COLO668 (cell line): Measurements from ENCODE around the gene MTHFD2.
"Not testable (repeated sequence)": the region's sequence is repeated elsewhere in the genome, so short reads cannot be mapped to it uniquely, and the experiment has no call there.

Experiments
- DNase-seq: peaks from one replicate; lab custom pipeline; 2025; ENCODE audit not compliant: unreplicated experiment; lab: John Stamatoyannopoulos, UW

Gene MTHFD2

DNA sequence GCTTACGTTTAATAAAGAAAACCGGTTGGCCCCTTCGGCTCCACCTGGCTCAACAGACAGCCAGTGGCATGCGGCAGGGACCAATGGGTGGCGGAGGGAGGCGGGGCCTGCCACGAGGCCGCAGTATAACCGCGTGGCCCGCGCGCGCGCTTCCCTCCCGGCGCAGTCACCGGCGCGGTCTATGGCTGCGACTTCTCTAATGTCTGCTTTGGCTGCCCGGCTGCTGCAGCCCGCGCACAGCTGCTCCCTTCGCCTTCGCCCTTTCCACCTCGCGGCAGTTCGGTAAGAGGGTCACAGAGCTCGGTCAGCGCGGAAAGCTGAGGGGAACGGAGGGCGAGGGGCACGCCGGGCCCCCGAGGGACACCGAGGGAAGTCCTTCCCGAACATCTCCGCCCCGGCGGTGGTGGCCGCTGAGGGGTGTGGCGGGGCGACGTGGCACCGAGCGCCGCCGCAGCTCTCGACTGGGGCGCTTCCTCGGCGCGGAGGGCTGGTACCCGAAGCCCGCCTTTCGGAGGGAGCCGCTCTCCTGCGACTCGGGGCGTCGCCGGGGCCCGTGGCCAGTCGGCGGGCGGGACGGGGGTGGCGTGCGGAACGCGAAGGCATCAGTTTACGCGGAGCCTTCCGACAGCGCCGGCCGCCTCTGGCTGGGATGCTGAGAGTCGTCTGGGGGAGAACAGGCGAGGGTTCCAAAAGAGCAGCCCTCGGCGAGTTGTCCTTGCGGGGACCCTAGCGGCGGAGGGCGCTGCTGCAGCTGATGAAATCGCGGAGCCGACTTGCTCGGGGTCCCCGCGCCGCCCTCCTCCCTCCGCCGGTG is at the start of gene MTHFD2:
MTHFD2 (plus strand) TSS at position 155 of the 814 bp plus-strand sequence; CDS start at position 182, 27 bp downstream.
- peak; percentile 95 for DNase-seq

DNA sequence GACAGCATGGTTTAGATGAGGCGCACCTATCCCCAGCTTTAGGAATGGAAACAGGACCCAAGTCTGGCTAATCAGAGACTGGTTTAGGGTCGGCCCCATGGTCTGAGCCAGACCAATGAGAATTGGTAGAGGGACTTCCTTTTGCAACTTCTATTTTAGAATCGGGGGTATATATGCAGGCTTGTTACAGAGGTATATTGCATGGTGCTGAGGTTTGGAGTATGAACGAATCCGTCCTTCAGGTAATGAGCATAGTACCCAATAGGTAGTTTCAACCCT is 49.2 kb upstream of the MTHFD2 start:
- no peak for DNase-seq

DNA sequence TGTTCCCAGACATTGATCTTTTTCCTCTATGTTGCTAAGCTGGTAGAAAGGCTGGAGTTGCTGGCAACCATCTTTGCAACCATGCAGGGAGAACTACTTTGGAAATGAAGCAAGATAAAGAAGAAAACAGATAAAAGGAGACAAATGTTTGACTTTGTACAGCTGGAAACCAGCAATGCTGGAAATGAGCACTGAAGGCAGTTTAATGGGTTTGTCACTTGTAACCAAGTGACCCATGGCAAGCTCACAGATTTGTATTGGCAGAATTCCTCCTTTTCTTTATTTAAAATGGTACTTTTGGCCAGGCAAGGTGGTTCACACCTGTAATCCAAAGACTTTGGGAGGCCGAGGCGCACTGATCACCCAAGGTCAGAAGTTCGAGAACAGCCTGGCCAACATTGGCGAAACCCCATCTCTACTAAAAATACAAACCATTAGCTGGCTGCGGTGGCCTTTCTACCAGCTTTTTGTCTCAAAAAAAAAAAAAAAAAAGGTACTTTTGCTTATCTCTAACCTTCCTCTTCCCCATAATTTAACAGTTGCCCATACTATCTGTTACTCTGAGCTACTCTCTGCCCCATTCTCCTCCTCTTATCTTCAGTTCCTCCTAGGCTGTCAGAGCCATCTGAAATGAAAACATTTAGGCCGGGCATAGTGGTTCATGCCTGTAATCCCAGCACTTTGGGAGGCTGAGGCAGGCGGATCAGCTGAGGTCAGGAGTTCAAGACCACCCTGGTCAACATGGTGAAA is 48.7 kb upstream of the MTHFD2 start:
- DNase-seq: no peak

DNA sequence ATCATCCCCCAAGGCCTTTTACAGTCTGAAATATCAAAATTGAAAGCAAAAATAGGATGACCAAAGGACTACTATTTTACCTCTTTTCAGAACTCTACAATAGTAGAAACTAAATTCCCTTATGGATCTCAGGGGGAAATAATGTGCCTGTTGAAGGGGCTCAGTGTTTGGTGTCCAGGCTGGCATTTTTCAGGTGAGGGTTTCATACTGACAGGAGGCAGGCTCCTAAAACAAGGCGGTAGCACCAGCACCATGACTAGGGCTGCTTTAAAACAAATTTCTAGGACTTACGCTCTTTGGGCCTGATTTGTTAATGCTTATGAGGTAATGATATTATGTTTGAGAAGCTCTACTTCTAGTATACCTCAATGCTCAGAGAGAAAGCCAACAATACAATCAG is 45.5 kb upstream of the MTHFD2 start:
- DNase-seq: no peak

DNA sequence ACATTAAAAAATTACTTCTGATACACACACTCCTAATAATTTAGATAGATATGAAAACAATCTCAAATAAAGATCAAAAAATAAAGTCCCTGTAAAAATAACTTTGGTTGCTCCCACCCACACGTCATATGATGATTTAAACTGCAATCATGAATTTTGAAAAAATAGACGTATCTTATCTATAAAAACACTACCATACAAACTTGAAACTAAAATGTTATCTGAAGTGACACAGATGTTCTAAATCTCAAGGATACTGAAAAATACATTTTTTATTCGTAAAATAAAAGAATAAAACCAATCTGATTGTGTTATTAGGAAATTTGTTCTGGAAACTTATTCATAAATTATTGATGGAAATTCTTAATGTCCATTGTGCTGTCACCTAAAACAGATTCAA is 42.6 kb upstream of the MTHFD2 start:
- DNase-seq: no peak

DNA sequence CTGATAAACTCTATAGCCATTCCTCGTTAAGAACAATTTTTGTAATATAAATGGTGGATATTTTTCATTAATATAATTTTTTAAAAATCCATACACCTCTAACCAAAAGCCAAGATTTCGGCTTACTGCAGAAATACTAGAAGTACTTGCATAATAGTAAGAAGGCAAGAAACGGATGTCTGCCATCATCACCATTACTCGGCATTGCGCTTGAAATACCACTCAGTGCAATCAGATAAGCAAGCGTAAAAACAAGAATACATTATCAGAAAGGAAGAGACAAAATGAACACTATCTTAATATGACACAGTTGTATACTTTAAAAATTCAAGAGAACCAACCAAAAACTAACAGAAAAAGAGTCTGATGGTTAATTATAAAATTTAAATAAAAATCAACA is 35.5 kb upstream of the MTHFD2 start:
- no peak for DNase-seq

DNA sequence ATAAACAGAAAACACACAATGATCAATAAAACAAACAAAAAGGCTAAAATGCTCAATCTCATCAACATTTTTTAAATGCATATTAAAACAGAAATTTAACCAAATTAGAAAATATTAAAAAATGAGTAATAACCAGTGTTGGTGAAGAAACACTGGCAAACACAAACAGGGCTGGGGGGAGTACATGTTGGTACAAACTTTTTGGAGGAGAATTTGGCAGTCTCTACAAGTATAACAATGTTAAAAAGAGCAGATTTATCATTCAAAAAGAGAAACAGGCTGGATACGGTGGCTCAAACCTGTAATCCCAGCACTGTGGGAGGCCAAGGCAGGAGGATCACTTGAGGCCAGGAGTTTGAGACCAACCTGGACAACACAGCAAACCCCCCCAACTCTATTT is 33.7 kb upstream of the MTHFD2 start:
- no peak for DNase-seq

DNA sequence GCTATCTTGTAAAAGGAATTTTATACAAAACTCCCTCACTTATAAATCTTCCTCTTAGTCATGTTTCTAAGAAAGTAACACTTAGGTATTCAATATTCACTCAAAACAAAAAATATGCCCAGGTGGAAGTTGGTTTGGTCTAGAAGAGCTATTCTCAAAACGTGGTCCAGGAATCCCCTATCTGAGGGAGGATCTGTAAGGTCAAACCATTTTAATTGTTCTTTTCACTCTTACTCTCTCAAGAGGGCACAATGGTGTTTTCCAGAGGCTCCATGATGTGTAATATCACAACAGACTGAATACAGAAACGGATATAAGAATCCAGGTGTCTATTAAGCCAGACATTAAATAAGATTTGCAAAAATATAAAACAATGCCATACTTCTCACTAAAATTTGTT is 29.7 kb upstream of the MTHFD2 start:
- DNase-seq: no peak

DNA sequence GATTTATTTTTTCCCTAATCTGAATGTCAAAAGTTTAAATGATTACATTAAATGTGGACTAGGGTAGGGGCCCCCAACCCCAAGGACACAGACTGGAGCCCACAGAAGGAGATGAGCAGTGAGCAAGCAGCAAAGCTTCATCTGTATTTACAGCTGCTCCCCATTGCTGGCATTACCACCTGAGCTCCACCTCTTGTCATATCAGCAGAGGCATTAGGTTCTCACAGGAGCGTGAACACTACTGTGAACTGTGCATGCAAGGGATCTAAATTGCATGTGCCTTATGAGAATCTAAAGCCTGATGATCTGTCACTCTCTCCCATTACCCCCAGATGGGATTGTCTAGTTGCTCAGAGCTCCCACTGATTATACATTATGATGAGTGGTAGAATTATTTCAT is 23.5 kb upstream of the MTHFD2 start:
- peak; percentile 8 for DNase-seq

DNA sequence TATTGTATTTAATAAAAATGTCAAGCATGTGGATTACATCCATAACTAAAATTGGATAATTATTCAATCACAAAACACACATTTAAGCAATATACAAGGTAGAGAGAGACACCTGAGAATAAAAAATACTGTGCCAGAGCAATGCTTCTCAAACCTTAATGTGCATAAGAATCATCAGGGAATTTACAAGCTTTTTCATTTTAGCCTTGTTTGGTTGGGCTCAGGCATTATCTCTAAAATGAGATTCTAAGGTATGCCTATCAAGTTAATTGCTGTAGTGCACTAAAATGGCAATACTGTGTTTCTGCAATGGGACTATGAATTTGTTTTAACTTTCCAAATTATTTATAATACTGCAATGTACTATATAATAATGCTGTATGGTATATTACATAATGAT is 20.7 kb upstream of the MTHFD2 start:
- DNase-seq: no peak

DNA sequence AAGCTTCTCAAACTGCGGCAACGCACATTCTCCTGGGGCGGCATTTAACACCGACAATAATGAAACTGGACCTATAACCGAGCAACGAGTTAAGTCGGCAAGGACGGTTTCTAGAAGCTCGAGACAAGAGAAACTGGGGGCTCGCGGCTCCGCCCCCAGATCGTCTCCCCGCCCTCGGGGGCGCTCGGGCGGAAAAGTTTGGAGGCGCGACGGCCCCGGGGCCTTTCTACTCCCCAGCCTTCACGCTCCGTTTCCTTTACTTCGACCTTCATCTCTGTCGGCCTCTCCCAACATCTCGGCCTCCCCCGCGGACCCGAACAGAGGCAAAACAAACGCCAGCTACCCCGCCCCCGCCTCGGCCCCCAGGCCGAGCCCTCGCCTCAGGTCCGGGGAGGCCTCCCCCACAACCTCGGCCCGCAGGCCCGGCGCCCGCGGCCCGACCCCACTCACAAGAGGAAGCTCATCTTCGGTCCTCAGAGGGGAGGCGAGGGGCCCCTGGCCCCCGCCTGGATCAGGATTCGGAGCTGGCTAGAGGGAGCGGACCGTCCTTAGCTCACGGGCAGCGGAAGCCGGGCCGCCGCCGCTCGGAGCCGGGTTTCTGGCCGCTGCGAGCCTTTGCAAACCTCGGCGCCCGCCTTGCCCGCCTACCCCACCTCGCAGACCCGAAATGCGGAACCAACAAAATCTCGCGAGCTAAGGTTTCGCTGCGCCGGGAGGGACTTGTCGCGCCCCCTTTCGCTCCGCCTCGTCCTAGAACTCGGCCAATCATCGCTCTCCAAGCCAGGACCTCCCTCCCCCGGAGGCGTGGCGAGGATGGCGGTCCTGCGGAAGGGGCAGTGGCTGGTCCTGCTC is 20.0 kb upstream of the MTHFD2 start, which contains the start of gene MOB1A:
MOB1A (minus strand) TSS at position 669 of the 852 bp plus-strand sequence; CDS start at position 464, 205 bp downstream.
- DNase-seq: peak; percentile 98

DNA sequence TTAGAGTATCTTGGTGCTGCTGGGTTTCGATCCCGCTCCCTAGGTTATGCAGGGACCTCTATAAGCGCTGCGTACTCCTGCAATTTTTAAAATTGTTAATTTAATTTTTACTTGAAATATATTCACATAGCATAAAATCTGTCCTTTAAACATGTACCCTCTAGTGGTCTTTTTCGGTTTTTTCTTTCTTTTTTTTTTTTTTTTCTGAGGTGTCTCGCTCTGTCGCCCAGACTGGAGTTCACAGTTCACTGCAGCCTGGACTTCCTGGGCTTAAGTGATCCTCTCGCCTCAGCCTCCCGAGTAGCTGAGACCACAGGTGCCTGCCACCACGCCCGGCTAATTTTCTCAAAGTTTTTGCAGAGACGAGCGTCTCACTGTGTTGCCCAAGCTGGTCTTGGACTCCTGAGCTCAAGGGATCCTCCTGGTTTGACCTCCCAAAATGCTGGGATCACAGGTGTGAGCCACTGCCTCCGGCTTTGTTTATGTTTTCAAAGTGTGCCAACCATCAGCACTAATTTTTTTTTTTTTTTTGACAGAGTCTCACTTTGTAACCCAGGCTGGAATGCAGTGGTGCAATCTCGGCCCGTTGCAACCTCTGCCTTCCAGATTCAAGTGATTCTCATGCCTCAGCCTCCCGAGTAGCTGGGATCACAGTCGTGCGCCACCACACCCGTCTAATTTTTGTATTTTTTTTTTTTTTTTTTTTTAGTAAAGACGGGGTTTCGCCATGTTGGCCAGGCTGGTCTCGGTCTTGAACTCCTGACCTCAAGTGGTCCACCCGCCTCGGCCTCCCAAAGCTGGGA is 19.2 kb upstream of the MTHFD2 start:
- DNase-seq: no peak

DNA sequence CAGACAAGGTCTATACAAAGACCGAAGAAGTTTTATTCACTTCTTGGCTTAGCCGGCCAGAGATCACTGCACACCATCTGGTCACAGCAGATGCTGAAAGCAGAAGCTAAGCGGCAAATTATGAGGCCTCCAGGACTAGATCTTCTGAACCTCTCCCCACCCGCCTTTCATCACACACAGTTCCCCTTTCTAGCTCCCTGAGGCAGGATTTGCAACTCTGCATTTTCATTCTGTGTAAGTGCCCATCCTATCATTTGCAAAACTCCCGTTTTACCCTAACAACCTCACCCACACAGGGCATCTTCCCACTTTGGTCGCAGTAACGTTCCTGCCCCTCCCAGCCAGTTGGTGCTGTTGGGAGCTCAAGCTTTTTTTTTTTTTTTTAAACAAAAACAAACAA is 16.7 kb upstream of the MTHFD2 start:
- DNase-seq: no peak

DNA sequence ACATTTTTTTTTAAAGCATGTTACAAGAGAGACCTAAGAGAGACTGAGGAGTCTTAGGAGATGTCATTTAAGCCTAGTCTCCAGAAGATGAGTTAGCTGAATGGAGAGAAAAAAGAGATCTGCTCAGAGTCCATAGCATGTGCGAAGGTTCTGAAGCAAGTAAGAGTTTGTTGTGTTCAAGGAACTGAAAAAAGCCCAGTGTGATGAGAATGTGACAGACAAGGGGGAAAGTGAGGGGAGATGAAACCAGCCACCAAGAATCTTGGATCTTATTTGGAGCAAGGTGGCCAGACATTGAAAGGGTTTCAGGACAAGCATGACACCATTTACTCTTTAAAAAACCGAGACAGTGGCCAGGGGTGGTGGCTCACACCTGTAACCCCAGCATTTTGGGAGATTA is 14.5 kb upstream of the MTHFD2 start:
- no peak for DNase-seq

DNA sequence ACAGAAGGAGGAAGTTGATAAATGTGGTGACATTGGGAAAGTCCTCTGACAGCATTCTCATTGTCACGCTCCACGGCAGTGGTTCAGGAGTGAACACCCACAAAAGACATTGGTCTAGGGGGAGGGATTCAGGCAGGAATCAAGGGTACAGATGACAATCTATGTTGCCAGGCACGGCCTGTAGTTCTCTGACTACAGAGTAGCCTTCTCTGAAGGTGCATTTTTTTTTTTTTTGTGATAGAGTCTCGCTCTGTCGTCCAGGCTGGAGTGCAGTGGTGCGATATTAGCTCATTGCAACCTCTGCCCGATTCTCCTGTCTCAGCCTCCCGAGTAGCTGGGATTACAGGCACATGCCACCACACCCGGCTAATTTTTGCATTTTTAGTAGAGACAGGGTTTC is 12.4 kb upstream of the MTHFD2 start:
- DNase-seq: no peak

DNA sequence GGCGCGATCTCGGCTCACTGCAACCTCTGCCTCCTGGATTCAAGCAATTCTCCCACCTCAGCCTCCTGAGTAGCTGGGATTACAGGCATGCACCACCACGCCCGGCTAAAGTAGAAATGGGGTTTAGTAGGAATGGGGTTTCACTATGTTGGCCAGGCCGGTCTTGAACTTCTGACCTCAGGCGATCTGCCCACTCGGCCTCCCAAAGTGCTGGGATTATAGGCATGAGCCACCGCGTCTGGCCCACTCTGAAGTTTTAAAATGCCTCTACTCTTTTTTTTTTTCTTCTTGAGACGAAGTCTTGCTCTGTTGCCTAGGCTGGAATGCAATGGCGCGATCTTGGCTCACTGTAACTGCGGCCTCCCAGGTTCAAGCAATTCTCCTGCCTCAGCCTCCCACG is 11.7 kb upstream of the MTHFD2 start:
- not testable (repeated sequence) for DNase-seq

DNA sequence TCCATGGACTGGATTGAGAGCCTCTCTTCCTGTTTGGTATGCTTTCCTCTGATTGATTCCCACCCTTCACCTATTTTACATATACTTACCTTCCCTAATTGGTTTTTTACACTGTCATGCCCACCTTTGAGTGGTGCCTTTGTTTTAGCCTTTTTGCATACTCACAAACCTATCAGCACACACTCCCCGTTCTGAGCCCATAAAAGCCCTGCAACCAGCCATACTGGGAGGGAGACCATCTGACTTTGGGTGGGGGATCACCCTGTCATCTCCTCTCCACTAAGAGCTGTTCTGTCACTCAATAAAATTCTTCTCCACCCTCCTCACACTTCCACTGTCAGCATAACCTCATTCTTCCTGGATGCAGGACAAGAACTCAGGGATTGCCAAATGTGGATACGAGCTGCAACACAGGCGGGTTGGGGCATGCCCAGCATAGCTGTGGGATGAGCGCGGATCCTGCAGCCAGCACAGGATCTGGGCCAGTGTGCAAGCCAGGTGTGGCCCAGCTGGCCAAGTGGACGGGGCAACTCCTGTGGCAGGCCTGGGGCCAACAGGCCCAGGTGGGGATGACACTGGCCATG is 10.3 kb upstream of the MTHFD2 start:
- DNase-seq: peak; percentile 34

DNA sequence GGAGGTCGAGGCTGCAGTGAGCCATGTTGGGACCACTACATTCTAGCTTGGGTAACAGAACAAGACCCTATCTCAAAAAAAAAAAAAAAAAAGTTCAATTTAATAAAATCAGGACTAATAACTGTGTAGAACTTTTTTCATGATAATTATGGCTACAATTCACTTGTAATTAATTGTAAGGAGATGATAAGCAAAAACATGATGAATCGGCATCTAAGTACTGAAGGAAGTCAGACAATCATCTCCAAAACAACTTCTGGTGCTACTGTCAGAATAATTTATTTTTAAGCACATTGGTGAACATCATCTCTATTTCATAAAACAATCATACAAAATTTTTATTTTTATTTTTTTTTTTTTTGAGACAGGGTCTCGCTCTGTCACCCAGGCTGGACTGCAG is 9.7 kb upstream of the MTHFD2 start:
- DNase-seq: no peak

DNA sequence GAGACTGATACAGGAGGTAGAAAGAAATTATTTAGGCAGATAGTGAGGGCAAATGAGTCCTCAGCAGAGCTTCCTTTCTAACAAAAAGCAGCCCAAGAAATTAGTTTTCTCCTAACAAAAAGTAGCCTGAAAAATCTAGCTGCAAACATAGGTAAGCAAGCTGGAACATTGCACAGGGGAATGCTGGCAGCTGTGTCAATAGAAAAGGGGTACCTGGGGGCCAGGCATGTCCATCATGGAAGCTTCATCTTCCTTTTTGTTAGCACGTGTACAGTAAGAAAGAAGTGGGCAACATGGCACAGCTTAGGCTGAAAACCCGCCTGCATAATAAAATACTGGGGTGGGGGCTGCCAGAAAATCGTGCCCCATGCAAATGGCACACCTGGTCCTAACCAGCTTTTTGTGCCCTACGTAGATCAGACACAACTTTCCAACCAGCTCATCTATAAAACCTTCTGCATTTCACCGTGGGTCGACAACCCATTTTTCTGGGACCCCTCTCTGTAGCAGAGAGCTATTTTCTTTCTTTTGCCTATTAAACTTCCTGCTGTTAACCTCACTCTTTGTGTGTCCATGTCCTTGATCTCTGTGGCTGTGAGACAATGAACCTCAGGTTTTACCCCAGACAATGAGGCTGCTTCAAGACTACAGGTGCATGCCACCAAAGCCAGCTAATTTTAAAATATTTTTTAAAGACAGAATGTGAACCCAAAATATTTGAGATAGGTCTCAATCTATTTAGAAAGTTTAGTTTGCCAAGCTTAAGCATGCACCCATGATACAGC is 6.6 kb upstream of the MTHFD2 start:
- peak; percentile 32 for DNase-seq

DNA sequence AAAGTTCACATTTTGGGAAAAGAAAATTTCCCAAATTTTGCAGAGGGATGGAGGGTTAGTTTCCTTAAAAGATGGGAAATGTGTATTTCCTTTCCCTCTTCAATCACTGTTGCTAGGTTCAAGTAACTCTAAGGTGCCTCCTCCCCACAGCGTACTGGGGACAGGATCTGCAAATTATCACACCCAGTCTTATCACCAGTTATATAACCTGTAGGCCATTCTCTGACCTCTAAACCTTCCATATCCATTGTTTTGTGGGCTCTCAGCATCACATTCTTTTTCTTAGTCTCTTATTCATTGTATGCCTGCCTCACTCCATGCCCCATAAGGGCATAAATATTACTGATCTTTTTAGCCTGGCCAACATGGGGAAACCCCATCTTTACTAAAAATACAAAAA is 3.6 kb upstream of the MTHFD2 start:
- DNase-seq: no peak
